Thyroid gland (tissue), 4 donors: ENCODE results near the gene AGFG2.

Source experiments
- CTCF ChIP-seq, 6 experiments: fragments of 200-600 bp in 3 of 6; fragments of 450-650 bp in 3 of 6; sonication (generic) in 3 of 6; IDR thresholded peaks; one replicate each; pipeline ENCODE4 v1.5.1; 2016 to 2019; ENCODE audit warnings: antibody characterized with exemption in 6 of 6, mild to moderate bottlenecking in 2 of 6, inconsistent platforms in 1 of 6, moderate library complexity in 1 of 6
- POLR2A ChIP-seq, 2 donors: fragments of 450-650 bp; IDR thresholded peaks; one replicate each; pipeline ENCODE4 v1.6.1; 2017; ENCODE audit warnings: antibody characterized with exemption in 2 of 2, mild to moderate bottlenecking in 2 of 2, moderate library complexity in 1 of 2

DNA sequence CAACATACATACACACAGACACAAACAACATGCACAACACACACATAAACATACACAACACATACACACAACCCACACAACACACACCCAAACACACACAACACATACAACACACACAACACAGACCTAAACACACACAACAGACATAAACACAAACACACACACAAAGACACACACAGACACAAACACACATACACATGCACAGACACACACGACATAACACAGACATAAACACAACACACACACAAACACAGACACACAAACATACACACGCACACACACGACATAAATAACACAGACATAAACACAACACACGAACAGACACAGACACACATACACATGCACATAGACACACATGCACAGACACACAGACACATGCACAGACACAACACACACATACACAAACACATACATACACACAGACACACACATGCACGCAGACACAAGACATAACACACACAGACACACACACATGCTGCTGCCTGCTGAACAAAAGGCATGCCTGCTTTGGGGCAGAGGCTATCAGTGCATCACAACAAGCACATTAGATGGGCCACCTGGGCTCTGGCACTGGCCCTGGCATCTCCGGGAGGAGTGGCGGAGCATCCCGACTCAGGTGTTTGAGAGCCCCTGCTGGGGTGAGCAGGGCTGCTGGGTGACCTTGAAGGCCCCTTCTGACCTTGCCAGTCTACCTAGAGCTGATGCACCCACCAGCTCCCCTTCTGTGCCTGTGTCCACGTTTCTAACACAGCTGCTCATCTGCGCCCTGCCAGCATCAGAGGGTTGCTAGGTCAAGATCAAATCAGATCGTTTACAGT is 41.7 kb downstream of the AGFG2 start:
- TF ChIP-seq POLR2A (IDR thresholded peaks at IDR 0.05) (no peak), CTCF (IDR thresholded peaks at IDR 0.05) (no peak)
